HepG2 (cell line): ENCODE measurements around the gene CHCT1.

ENCODE experiments used
- NFIC ChIP-seq: IDR thresholded peaks from 2 replicates; pipeline ENCODE4 v1.6.1; 2012; ENCODE audit warnings: mild to moderate bottlenecking, low read length, inconsistent platforms
- WIZ ChIP-seq: sonication (generic); formaldehyde crosslinking; IDR thresholded peaks from 2 replicates; pipeline ENCODE4 v1.5.1; 2020; ENCODE audit warnings: mild to moderate bottlenecking, missing genetic modification reagents

- TF ChIP-seq WIZ (CRISPR knock-in tag) = no peak
- no peak for TF ChIP-seq NFIC
Measured at GRCh38 chr17:60372790-60373483, 49.4 kb upstream of the CHCT1 start.
